ENCODE results near the gene MUL1.

DNA sequence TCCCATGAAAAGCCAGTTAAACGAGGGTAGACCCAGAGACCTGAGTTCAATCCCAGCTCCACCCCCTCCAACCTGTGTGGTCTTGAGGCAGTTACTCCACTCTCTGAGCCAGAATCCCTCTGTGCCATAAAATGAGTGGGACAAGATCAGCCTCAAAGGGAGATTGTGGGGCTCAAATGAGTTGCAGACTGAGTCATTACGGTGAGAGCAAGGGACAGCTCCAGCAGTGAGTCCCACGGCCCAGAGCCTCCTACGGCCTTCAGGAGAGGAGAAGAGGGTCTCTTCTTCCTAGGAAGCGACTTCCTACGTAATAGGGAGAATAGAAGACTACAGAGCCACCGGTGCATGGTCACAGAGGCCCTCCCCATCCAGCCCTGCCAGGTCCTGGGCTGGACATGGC is 15.2 kb downstream of the MUL1 start:
- no peak for TF ChIP-seq POLR2A (IDR thresholded peaks at IDR 0.05)
- TF ChIP-seq, protein P1, sequence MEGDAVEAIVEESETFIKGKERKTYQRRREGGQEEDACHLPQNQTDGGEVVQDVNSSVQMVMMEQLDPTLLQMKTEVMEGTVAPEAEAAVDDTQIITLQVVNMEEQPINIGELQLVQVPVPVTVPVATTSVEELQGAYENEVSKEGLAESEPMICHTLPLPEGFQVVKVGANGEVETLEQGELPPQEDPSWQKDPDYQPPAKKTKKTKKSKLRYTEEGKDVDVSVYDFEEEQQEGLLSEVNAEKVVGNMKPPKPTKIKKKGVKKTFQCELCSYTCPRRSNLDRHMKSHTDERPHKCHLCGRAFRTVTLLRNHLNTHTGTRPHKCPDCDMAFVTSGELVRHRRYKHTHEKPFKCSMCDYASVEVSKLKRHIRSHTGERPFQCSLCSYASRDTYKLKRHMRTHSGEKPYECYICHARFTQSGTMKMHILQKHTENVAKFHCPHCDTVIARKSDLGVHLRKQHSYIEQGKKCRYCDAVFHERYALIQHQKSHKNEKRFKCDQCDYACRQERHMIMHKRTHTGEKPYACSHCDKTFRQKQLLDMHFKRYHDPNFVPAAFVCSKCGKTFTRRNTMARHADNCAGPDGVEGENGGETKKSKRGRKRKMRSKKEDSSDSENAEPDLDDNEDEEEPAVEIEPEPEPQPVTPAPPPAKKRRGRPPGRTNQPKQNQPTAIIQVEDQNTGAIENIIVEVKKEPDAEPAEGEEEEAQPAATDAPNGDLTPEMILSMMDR (IDR thresholded peaks at IDR 0.05): no peak

All from testis (tissue), 2 donors.